ENCODE results near the gene RPIA. TPM values are rescaled to one million over a fixed set of nuclear protein-coding genes. Genes with fewer than 3 reads are reported as not detected.

The RPIA gene
- total and polyA plus RNA-seq, 4 donors: 0.88 to 29.4 (median 3.1) TPM

GRCh38 chr2:88683160-88684021 lies 8.1 kb upstream of the RPIA start:
- H3K4me3 ChIP-seq (ENCODE audit: low read depth in 1 of 3, low read length in 3 of 3): no peak overlapping the region
- no peaks in the 10 kb centered on the region for H3K27me3 ChIP-seq (ENCODE audit: control insufficient read depth in 4 of 4, insufficient read depth in 4 of 4, low read length in 3 of 4)
- TF ChIP-seq HNF4A (conservative IDR thresholded peaks at IDR 0.05): no peak
- no peak for TF ChIP-seq ZBTB33 (IDR thresholded peaks at IDR 0.05)
- TF ChIP-seq HNF4G (IDR thresholded peaks at IDR 0.05): no peak
- no peak for TF ChIP-seq FOXA1 (IDR thresholded peaks at IDR 0.05)
- no peak for TF ChIP-seq RXRA (IDR thresholded peaks at IDR 0.05)
- no peaks in the 10 kb centered on the region for H3K9me3 ChIP-seq (ENCODE audit: control insufficient read depth in 4 of 4, low read length in 3 of 4)
- no peak overlapping the region for H3K9ac ChIP-seq (ENCODE audit: low read depth in 1 of 2, low read length in 2 of 2)
- no peaks in the 10 kb centered on the region for H3K36me3 ChIP-seq (ENCODE audit: control insufficient read depth in 4 of 4, insufficient read depth in 3 of 4, low read depth in 1 of 4, low read length in 3 of 4)
- H3K4me1 ChIP-seq (ENCODE audit: control insufficient read depth in 4 of 4, insufficient read depth in 4 of 4, low read length in 3 of 4): peaks cover 0 to 13% (median 5%) of the 10 kb centered on the region in 4 donors
- no peak for DNase-seq (ENCODE audit: low spot score)
- WGBS: 77% methylated on average over 2 of the region's 2 CpGs
- H3K27ac ChIP-seq (ENCODE audit: low read depth in 1 of 2, low read length in 2 of 2): no peak overlapping the region

DNA sequence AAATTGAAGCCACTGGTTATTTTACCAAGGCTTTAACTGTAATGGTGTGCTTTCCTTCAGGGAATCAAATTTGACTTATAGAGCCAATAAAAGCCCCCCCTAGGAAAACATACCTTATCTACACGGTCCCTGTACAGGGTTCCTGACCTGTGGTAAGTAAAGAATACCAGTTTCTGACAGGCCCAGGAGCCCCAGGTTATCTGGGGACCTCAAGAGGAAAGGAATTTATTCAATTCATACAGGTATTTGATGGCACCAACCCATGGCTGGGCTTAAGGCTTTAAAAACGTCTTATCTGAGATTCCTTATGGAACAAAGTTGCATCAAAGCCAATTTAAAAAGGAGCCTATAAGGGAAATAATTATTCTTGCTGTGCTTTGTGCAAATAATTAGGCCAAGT lies 7.0 kb upstream of the RPIA start:
- H3K9me3 ChIP-seq (ENCODE audit: control insufficient read depth in 4 of 4, low read length in 3 of 4): no peaks in the 10 kb centered on the region
- H3K27me3 ChIP-seq (ENCODE audit: control insufficient read depth in 4 of 4, insufficient read depth in 4 of 4, low read length in 3 of 4): no peaks in the 10 kb centered on the region
- H3K9ac ChIP-seq (ENCODE audit: low read depth in 1 of 2, low read length in 2 of 2): no peak overlapping the region
- H3K27ac ChIP-seq (ENCODE audit: low read depth in 1 of 2, low read length in 2 of 2): no peak overlapping the region
- WGBS: 78% methylated on average over 2 of the region's 2 CpGs
- no peak overlapping the region for H3K4me3 ChIP-seq (ENCODE audit: low read depth in 1 of 3, low read length in 3 of 3)
- TF ChIP-seq YY1 (IDR thresholded peaks at IDR 0.05) (no peak), FOXA2 (IDR thresholded peaks at IDR 0.05) (no peak), HNF4G (IDR thresholded peaks at IDR 0.05) (no peak), RAD21 (IDR thresholded peaks at IDR 0.05) (no peak), EGR1 (IDR thresholded peaks at IDR 0.05; ENCODE audit: low read depth in 2 of 2) (no peak), HNF4A (conservative IDR thresholded peaks at IDR 0.05) (no peak), CTCF (IDR thresholded peaks at IDR 0.05; ENCODE audit: low read depth, low read length, missing input control) (no peak), REST (IDR thresholded peaks at IDR 0.05) (no peak), MAX (IDR thresholded peaks at IDR 0.05) (no peak), TAF1 (conservative IDR thresholded peaks at IDR 0.05) (no peak), RXRA (IDR thresholded peaks at IDR 0.05) (no peak), FOXA1 (IDR thresholded peaks at IDR 0.05) (no peak), GABPA (IDR thresholded peaks at IDR 0.05 in 1 of 2, conservative IDR thresholded peaks at IDR 0.05 in 1 of 2) (no peak)
- TF ChIP-seq, protein P1, sequence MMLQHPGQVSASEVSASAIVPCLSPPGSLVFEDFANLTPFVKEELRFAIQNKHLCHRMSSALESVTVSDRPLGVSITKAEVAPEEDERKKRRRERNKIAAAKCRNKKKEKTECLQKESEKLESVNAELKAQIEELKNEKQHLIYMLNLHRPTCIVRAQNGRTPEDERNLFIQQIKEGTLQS (IDR thresholded peaks at IDR 0.05): no peak
- H3K4me1 ChIP-seq (ENCODE audit: control insufficient read depth in 4 of 4, insufficient read depth in 4 of 4, low read length in 3 of 4): peaks cover 0 to 13% (median 5%) of the 10 kb centered on the region in 4 donors
- no peak for DNase-seq (ENCODE audit: low spot score)
- H3K36me3 ChIP-seq (ENCODE audit: control insufficient read depth in 4 of 4, insufficient read depth in 3 of 4, low read depth in 1 of 4, low read length in 3 of 4): no peaks in the 10 kb centered on the region

Measured in liver (tissue), 9 donors.